SW 1271 (cell line): ENCODE measurements around the gene CEACAM18.
"Not testable (repeated sequence)": the region's sequence is repeated elsewhere in the genome, so short reads cannot be mapped to it uniquely, and the experiment has no call there.

ENCODE experiments used
- DNase-seq, 2 experiments: peaks; one replicate each; lab custom pipeline; 2025; lab: John Stamatoyannopoulos, UW

Gene CEACAM18

DNA sequence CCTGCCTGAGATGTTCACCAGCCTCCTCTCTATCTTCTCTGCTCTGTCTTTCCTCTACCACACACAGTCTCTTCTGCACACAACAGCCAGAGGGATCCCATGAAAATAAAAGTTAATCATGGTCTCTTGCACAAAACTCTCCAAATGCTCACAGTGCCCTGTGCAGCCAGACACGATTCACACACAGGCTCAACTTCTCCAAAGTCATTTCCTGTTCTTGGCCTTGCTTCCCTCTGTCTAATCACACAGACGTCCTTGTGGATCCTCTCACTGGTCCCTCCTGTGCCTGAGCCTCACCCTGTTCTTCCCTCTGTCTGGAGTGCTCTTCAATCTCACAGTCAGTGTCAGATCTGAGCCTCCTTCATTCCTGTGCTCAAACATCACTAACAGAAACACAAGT is 15.4 kb downstream of the CEACAM18 start:
- DNase-seq: no peak

DNA sequence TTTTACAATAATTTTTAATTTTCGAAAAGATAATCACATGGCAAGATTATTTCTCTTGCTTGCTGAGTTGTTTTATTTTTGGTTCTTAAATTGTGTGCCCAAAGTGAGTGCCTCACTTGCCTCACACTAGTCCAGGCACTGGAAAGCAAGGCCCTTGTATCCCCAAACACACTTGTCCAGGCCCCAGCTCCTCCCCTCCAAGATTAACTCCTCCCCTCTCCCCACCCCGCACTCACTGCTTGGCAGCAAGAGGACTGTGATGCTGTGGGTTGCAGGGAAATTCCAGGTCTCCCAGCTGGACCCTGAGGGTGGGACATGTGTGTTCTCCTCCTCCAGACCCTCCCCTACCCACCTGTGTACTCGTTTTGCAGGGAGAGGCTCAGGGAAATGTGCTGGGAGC is 19.3 kb downstream of the CEACAM18 start:
- DNase-seq: no peak

DNA sequence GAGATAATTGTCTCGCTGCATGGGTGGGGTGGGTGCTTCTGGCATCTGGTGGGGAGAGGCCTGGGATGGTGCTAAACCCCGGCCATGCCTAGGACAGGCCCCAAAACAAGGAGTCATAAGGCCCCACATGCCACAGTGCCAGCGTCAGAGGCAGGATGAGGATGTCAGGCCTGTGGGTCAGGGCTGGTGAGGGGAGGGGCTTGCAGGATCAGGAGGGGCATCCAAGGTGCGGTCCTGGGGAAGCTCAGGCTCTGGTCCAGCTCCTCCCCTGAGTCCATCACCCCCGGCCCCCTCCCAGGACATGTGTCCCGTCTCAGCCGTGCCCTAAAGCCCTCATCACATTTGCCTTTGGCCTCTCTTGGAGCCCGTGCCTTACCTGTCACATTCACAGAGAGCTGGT is 22.6 kb downstream of the CEACAM18 start:
- DNase-seq: not testable (repeated sequence)

DNA sequence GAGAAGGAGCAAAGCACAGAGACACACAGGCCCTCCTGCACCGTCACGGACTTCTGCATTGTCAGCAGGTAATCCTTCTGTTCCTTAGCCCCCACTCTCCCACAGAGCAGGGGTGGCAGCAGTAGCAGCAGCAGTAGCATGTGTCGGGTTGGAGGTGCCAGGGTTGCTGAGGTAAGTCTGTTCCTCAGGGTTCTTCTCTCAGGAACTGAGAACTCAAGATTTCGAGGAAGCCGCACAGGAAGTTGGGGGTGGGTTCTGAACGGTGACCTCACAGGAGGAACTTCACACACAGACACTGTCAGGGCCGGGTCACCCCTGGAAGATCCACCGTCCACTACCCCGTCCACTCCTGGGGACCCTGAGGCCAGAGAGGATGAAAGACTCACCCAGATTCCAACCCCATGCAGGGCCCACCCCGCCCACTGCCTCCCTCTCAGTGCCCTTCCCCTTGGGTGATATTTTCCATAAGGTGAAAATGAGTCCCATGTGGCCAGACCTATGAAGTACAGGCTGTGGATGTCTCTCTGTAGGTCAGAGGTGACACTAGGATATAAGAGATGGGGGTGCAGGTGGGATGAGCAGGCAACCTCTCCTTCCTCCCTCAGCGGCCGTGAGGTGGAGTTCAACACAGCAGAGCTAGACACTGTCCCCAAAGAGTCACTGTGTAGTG is 23.4 kb downstream of the CEACAM18 start, which contains the start of gene SIGLEC12:
Gene SIGLEC12 (minus strand): TSS at position 207 of the 670 bp plus-strand sequence. CDS start 67 bp downstream, at position 140.
- no peak for DNase-seq

DNA sequence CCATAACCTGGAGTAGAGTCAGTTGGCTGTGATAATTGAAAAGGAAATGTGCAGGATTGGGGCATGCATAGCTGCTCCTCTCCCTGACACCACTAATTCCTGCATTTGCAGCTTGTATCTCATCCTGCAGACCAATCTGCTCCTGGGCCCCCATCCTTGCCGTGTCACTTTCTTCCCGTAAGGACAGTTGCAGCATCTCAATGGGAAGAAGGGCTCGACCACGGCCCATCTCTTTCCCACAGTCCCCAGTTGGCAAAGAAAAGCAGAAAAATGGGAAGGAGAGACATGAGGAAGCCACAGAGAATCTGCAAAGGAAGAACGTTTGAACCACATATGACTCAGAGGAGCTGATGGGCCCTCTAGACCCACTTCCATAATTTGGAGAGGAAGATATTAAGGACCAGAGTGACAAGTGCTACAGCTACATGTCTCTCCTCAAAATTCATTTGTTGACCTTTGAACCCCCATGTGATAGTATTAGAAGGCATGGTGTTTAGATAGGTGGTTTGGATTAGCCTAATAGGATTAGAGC is 25.0 kb downstream of the CEACAM18 start:
- DNase-seq: no peak

DNA sequence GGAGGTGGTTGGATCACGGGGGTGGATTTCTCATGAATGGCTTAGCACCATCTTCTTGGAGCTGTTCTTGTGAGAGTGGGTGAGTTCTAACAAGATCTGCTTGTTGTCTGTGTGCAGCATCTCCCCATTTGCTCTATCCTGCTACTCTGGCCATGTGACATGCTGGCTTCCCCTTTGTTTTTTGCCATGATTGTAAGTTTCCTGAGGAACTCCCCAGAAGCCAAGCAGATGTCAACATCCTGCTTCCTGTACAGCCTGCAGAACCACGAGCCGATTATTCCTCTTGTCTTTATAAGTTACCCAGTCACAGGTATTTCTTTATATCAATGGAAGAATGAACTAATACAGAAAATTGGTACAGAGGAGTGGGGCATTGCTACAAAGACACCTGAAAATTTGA is 25.6 kb downstream of the CEACAM18 start:
- DNase-seq: no peak

DNA sequence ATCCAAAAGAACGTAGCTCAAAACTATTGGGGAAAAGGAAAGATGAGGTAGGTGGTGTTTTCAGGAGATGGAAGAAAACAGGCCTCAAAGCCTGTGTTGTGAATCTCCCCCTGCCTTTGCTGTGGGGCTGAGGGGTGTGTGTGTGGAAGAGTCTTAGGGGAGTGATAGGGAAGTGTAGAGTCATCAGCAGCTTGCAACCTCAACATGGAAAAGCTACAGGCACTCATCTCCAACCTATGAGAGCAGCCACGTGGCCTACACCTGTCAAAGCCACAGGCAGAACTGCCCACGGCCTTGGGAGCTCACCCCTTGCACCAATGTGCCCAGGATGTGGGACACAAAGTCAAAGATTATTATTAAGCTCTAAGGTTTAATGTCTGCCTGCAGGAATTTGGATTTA is 27.6 kb downstream of the CEACAM18 start:
- no peak for DNase-seq

DNA sequence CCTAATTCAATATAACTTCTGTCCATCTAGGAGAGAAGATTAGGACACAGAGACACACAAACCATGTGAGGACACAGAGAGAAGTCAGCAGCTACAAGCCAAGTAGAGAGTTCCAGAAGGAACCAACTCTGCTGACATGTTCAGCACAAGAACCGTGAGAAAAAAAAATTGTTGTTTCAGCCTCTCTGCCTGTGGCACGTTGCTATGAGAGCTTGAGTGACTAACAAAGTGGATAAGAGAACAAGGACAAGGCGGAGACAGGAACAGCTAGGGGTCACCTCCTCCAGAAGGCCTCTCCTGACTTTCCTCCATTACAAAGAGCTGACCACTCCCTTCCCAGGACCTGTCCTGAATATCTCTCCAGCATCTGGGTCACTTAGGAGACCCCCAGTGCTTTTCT is 28.9 kb downstream of the CEACAM18 start:
- no peak for DNase-seq

DNA sequence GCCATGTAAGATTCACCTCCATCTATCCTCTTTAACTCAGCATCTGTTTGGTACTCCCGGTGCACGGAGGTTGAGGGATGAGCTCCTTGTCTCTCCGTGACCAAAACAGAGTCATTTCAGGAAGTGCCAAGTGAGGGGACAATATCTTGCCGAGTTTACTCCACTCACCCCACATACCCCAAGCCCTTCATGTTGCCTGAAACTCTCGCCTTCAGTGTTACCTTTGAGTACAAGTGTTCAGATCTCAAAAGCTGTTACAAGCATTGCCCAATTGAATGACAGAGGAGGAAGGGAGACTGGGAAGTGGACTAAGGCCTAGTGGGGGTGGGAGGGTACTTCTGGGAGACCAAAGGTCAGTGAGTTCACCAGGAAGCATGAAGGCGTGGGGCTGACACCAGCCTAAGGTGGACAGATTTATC is 29.3 kb downstream of the CEACAM18 start:
- no peak for DNase-seq

DNA sequence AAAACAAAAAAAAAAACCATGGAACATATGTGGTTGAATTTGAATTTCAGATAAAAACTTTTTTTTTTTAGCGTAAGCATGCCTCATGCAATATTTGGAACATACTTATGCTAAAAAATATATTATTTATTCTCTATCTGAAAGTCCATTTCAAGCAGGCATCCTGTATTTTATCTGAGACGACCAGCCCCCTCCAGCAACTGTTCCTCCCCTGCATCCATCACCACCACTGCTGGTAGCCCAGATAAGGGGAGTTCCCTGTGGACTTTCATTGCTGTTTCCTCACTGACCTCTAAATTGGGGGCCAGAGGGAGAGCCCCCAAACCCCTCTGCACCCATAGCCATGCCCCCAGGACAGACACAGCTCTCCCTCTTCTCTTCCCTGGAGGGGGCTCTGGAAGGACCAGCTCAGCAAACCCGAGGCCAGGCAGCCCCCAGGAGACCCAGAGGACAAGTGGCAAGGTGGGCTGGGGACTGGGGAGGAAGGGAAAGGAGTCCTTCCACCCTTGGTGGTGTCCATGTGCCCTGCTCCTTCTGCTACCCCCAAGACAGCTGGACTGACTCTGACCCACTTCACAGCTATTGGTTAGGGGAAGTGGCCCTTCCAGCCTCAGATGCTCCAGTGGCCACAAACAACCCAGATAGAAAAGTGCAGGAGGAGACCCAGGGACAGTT is 29.9 kb downstream of the CEACAM18 start:
- DNase-seq: no peak

DNA sequence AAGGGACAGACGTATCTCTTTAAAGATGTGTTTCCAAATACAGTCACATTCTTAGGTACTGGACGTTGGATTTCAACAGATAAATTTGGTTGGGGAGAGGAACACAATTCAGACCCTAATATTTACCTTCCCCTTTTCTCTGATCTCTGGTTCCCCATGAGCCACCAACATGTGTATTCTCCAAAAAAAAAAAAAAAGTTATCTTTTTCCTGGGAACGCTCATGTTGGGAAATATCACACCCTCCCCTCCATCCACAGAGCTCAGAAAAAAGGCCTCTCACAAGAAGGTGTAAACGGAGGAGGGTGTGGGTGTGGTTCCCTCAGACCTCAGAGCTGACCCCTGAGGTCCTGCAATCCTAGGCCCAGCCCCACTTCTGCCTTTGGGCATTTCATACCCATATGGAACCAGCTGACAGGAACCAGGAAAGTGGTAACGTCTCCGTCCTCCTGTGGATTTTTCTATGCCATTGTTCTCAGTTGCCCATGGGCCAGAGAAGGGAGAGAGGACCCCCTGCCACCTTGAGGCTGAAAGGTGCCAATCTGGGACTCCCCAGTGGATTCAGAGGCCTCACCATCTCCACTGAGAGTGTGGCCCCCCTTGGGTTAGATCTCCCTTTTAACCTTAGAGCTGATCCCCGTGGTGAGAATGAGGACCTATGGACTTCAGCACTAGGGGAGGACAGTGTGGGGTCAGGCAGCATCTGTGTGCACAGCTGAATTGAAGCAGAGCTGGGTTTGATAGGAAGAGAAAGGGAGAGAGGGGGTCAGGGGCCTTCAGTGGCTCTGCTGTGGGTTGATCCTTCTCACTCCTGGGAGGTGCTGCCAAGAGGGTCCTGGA is 31.7 kb downstream of the CEACAM18 start:
- no peak for DNase-seq

DNA sequence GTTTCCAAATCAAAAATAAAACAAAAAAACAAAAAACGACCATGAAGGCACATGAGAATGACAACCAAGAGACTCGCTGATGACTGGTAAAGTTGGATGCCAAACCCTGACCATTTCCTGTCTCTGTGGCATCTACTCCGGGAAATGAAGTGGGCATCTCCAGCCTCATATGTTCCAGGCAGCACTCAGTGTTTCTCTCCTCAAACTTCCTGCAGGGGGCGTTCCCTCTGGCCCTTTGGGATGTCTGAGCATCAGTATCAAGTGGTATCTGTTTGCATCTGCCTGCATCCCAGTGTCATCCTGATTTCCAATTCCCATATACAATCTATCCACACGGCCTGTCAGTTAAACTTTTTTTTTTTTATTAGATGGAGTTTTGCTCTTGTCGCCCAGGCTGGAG is 33.0 kb downstream of the CEACAM18 start:
- DNase-seq: no peak

DNA sequence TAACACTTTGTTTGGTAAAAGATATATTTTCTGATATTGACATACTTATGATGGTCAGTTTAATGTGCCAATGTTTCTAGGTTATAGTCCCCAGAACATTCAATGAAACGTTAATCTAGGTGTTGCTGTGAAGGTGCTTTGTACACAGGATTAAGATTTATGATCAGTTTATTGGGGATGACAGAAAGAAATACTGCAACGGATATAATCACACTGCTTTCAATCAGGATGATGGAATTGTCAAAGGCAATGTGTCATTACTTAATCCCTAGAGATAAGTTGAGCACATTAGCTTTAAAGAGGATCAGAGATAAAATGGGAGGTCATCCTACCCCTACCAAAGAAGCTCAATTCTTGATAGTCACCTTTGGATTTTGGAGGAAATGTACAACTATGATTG is 35.6 kb downstream of the CEACAM18 start:
- DNase-seq: no peak

DNA sequence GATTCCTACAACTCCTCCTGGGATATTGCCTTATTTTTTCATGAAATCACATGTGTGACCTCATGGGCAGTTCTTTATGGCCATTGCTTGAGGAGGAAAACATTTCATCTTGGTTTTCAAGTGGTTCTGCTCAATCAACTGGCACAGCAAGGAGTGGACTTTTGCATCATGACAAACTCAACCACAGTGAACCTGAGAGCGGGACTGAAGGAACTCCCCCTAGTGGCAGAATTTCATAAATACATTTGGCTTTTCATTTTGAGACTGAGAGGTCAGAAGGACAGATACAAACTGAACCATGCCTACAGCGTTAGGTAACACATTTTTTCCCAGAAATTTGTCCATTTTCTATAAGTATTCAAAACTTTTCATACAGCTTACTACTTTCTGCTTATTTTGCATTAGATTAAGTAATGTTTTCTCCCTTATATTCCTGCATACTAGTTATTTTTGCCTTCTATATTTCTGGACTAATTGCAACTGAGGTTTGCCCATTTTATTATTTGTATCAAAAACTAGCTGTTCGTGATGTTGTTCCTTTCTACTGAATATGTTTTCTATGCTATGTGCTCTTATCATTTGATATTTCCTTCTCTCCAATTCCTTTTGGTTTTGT is 36.6 kb downstream of the CEACAM18 start:
- DNase-seq: peak in 1 of 2 experiments; percentile 43

DNA sequence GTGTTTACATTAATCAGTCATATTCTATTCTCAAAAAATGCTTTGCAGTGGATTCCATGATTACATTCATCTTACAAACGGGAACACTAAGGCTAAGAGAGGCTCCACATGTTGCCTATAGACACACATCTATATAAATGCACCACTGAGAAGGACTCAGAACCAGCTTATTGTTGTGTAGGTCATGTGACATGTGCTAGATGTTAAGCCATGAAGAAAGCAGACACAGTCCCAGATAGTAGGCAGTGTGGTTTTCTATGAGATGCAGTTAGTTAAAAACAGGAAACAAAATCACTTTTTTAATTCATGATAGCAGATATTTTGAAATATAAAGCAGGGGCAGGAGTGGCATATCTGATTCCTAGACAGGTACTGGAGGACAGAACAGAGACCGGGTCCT is 42.4 kb downstream of the CEACAM18 start:
- DNase-seq: no peak

DNA sequence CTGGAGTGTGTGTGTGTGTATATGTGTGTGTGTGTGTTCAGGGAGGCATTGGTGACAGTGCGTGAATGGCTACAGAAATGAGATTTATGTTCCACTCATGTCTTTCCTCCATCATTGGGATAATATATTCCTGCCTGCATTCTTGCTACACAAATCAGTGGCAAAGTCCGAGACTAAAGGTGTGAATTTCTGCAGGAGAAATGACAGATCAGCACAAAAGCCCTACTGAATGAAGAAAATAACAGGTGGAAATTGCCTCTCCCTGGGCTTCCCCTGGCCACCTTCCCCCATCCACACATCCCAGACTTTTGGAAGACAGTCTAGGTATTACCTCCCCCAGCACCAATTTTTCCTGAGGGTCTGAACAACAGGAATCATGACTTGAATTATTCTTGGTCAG is 43.0 kb downstream of the CEACAM18 start:
- no peak for DNase-seq

DNA sequence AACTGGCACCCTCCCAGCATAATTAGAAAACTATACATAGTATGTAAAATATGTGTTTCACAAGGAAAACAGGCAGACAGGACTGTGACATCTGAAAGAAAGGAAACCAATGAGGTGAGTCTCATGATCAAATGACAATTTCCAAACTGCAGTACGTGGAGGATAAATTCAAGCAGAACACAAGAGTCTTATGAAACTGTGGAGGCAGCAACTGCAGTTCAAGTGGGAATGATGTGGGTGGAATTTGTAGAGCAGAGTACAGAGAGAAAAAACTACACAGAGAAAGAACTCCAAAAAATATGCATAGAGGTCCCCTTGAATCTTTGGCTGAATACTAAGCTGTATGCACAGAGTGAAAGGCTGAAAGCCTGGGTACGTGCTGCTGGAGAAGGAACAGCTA is 43.4 kb downstream of the CEACAM18 start:
- no peak for DNase-seq

DNA sequence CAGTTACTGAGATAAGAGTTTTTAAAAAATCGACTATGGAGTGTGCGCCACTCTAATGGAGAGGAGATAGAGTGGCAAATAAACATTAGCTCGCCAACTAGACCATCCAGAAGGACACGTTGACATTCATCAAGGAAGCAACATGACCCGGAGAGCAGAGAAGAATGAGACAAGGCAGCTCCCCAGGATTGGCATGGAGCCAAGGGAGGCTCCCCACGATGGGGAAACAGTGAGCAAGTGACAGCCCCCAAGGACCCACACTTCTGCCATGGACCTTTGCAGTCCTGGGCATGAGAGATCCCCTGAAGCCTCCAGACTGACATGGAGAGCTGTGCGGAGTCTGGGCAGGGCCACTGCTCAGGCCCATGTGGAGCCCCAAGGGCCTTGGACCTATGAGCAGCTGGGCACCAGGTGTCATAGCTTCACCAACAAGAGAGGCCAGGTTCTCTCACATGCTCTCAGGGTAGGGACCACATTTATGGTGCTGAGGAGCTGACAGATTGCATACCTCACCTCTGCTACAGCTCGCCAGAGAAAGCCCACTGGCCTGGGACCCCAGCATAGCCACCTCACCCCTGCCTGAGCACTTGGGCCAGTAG is 46.4 kb downstream of the CEACAM18 start:
- DNase-seq: no peak

DNA sequence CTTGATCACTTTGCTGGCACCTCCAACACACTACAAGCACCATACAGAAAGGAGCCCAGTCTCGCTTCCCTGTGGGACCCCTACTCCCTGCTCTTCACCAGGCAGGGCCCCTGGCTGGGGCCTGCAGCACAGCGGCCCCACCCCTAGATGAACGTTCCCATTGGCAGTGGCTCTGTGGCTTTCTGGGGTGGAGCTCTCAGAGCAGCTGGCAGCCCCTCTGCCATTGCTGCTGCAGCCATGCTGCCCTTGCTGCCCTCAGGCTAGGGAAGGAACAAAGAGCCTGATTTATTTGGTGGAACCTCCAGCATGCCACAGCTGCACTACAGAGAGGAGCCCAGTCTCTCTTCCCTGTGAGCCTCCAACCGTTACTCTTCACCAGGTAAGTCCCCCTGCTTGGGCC is 47.3 kb downstream of the CEACAM18 start:
- no peak for DNase-seq

DNA sequence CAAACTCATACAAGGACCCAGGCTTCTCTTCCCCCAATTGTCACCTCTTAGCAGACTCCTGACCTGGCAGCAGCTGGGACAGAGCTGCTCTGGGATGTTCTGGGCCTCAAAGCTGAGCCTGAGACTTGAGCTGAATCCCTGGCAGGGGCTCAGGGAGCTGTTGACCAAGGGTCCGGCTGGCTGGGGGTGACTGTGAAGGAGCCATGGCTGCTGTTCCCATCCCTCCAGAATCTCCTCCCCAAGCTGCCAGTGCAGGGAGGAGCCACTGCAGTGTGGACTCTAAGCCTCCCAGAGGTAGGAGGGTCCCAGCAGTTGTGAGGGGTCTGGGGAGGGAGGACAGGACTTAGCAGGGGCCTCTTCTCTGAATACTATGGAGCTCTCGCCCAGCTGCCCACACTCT is 51.0 kb downstream of the CEACAM18 start:
- no peak for DNase-seq

DNA sequence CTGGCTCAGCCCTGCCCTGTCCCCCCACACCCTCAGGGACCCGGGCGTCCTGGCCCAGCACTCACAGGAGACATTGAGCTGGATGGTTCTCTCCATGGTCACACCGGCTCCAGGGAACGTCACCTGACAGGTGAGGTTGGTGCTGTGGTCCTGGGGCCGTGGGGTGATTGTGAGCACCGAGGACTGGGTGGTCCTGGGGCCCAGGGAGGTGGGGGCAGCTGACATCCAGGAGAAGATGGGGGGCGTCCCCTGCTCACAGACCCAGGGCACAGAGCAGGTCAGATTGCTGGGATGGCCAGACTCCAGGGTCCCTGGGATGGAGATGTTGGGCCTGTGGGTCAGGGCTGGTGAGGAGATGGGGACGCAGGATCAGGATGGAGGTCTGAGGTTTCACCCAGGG is 52.3 kb downstream of the CEACAM18 start:
- no peak for DNase-seq
